Activated CD8-positive, alpha-beta memory T cell treated with anti-CD3 and anti-CD28 coated beads for 48 hours (primary cell): ENCODE results near the gene IFIT5.
A peak's percentile ranks its signal among the peaks of the same experiment; 100 is the strongest.
"Not testable (repeated sequence)": the region's sequence is repeated elsewhere in the genome, so short reads cannot be mapped to it uniquely, and the experiment has no call there.

Experiments
- DNase-seq, 3 experiments: peaks; one replicate each; pipeline ENCODE4 v3.0.0-alpha.2; 2020; ENCODE audit warnings: low read depth in 2 of 3, low spot score in 2 of 3

The IFIT5 gene

DNA sequence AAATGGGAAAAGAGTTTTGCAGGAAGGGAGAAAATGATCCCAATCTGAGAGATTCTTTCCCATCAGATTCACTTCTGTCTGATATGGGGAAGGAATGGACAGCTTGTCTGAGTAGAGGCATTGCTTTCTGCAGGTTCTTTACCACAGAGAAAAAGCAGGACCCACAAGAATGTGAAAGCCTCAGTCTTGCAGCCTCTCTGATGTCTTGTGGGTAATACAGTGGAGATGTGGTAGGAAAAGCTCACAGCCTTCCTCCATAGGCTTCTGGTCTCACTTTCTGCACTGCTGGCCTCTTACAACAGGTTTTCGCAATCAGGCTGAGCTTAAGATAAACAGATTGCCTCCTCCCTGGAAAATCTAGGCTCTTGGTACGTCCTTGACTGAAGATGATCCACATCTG is 21.4 kb upstream of the IFIT5 start:
- no peak for DNase-seq

DNA sequence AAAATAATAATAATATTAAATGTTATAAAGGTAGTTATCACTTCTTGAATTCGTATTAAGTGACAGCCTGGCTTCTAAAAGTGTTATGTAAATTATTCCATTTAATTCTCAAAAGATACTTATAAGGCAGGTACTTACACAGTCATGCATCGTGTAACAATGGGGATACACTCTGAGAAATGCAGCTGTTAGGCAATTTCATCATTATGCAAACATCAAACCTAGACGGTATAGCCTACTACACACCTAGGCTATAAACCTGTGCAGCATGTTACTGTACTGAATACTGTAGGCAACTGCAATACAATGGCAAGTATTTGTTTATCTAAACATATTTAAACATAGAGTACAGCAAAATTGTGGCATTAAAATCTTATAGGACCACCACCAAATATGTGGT is 20.5 kb upstream of the IFIT5 start:
- no peak for DNase-seq

DNA sequence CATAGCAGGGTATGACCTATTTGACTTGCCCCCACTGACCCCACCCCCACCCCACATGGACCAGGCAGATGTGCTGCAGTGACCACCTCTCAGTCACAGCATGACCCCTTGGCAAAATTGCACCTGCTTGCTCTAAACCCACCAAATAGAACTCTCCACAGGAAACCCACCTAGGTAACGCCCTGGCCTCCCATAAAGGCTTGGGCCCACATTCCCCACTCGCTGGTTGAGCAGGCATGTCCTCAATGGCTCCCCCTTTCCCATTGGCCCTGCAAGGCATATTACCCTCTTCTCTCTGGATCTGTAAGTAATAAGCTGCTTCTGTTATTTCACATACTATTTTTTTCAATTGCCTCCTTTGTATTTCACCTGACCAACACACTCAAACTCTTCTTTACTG is 19.2 kb upstream of the IFIT5 start:
- no peak for DNase-seq

DNA sequence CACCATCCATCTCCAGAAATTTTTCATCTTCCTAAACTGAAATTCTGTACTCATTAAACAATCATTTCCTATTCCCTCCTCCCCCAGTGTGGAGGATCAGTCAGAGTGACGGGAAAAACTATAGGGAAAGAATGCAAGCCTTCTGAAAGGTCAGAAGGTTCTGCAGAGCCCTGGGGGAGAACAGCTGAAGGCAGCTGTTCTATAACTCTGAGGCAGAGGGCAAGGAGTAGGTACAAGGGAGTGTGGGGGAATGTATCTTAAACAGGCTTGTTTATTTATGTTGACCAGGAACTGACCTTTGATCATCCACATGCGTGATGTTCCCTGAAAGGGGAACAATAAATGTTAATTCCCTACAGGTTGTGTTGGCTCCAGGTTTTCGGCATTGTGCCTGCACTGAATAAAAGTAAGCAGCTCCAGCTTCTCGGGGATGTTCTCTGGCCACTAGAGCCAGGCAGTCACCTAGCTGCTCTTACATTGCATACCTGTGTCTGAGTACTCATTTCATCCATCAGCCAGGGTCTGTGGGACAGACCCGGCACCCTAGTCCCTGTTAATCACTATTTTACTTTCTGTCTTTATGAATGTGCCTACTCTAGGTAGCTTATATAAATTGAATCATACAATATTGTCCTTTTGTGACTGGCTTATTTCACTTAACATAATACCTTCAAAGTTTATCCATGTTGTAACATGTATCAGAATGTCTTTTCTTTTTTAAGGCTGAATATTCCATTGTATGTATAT is 16.2 kb upstream of the IFIT5 start:
- no peak for DNase-seq

GRCh38 chr10:89399956-89400355 is 14.4 kb upstream of the IFIT5 start:
- DNase-seq, result no peak

DNA sequence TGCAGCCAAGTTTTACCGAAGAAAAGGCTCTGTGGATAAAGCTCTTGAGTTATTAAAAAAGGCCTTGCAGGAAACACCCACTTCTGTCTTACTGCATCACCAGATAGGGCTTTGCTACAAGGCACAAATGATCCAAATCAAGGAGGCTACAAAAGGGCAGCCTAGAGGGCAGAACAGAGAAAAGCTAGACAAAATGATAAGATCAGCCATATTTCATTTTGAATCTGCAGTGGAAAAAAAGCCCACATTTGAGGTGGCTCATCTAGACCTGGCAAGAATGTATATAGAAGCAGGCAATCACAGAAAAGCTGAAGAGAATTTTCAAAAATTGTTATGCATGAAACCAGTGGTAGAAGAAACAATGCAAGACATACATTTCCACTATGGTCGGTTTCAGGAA is 11.3 kb upstream of the IFIT5 start:
- DNase-seq, result no peak

GRCh38 chr10:89404104-89405047 is 10.0 kb upstream of the IFIT5 start:
- DNase-seq, result no peak

- DNase-seq, result not testable (repeated sequence)
These were observed 8.2 kb upstream of the IFIT5 start for GRCh38 chr10:89406178-89406577.

- not testable (repeated sequence) for DNase-seq
These were observed 6.6 kb upstream of the IFIT5 start for GRCh38 chr10:89407792-89408191.

DNA sequence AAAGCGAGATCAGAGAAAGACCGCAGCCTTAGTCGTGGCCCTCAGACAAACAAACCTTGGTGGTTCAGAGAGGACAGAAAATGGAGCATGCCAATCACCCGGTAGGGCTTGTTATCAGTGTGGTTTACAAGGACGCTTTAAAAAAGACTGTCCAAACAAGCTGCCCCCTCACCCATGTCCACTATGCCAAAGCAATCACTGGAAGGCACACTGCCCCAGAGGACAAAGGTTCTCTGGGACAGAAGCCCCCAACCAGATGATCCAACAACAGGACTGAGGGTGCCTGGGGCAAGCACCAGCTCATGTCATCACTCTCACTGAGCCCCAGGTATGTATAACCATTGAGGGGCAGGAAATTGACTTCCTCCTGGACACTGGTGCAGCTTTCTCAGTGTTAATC is 5.1 kb upstream of the IFIT5 start:
- not testable (repeated sequence) for DNase-seq

GRCh38 chr10:89410551-89410950 is 3.8 kb upstream of the IFIT5 start:
- not testable (repeated sequence) for DNase-seq

GRCh38 chr10:89411135-89411534 is 3.2 kb upstream of the IFIT5 start:
- not testable (repeated sequence) for DNase-seq

DNA sequence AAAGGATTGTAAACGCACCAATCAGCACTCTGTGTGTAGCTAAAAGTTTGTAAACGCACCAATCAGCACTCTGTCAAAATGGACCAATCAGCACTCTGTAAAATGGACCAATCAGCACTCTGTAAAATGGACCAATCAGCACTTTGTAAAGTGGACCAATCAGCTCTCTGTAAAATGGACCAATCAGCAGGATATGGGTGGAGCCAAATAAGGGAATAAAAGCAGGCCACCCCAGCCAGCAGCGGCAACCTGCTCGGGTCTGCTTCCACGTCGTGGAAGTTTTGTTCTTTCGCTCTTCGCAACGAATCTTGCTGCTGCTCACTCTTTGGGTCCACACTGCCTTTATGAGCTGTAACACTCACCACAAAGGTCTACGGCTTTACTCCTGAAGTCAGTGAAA is 2.1 kb upstream of the IFIT5 start:
- not testable (repeated sequence) for DNase-seq

- DNase-seq, result no peak
These were observed 913 bp upstream of the IFIT5 start for GRCh38 chr10:89413398-89413912.

- DNase-seq, result peak in 1 of 3 experiments; percentile 9
These were observed 782 bp downstream of the IFIT5 start for GRCh38 chr10:89414879-89415821.

DNA sequence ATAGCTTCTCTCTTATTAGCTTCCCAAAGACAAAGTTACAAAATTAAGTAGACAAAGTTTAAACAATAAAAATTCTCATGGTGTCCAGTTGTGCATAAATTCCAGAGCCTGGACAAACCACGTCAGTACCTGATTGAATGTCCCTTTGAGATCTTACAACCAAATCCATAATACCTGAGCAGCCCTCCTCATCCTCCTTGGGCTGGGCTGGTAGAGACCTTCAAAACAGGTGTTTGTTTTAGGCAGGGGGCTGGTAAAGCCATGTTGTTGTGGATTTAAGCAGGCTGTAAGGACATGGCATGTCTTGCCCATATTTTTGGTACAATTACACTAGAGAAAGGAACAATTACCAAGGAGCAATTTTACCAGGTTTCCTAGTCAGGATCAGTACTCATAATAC is 2.1 kb downstream of the IFIT5 start:
- no peak for DNase-seq

- DNase-seq, result no peak
These were observed 5.2 kb downstream of the IFIT5 start for GRCh38 chr10:89419548-89419947.

DNA sequence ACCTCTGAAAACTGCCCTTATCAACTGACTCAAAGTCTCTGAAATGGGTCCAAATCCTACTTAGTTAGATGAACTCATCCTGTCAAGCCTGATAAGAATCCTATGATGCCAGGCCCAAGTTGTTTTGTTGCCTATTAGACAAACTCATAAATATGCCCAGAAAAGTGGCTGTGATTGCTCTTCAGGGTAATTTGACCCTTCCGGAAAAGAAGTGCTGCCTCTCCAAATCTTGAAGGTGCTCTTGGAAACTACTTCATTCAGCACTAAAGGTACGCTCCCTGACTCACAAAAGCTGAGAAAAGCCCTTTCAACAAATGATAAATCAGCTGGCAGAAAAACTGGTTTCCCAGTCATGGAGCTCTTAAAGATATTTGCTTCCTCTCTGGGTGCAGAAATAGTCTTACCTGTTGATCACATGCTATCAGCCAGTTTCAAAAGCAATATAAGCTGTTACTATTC is 6.7 kb downstream of the IFIT5 start:
- no peak for DNase-seq

DNA sequence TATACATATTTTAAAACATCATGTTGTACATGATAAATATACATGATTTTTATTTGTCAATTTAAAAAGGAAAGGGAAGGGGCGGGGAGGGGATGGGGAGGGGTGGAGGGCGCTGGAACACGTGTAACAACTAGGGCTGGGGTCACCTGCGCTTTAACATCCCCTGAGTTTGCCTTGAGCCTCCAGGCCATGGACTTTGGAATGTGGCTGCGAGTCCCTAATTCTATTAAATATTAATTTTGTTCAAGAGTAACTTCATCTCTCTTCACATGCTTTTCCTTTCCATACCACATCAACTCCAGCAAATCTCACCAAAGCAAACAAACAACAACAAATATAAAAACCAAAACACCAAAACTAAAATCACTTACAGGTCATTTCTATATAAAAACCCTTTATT is 10.6 kb downstream of the IFIT5 start:
- no peak for DNase-seq

DNA sequence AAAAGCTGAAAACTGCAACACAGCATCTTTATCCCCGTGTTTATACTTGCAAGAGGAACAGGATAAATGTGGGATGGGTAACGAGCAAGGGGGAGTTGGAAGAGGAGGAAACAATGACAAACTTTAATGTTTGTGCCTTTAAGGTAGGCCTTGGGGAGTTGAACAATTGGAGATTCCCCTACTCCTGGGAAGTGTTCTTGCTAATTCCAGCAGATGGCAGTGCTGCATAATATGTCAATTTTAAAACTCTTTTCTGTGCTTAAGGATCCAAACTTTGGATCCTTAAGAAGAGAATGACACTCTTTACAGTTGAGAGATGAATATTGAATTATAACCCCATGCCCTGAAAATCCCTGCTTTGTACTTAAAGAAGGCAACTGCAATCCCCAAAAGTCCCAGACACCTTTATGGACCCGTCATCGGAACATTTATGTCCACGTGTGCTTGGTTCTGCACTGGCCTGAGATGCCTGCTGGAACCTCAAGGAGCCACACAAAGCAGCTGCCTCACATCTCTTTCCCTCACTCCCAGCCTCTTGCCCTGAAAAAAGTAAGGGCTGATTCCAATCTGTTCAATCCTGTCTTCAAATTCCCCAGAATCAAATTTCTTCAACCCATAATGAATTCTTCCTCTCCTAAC is 12.0 kb downstream of the IFIT5 start:
- no peak for DNase-seq
